HepG2 (cell line): Measurements from ENCODE around the gene CSF3R. TPM values are rescaled to one million over a fixed set of nuclear protein-coding genes. Genes with fewer than 3 reads are reported as not detected.

ENCODE experiments used
- ATM ChIP-seq: fragments of 450-650 bp; IDR thresholded peaks from 2 replicates; pipeline ENCODE4 v1.7.1; 2017; ENCODE audit warnings: mild to moderate bottlenecking, borderline replicate concordance
- KLF16 ChIP-seq, 2 experiments: sonication (generic) in 1 of 2; formaldehyde crosslinking in 1 of 2; IDR thresholded peaks; 2 replicates each; pipeline versions ENCODE4 v1.6.1 to v1.8.0; 2016 to 2023; ENCODE audit warnings: missing genetic modification reagents in 2 of 2, missing compliant biosample characterization in 1 of 2
- MTF1 ChIP-seq: sonication (generic); formaldehyde crosslinking; IDR thresholded peaks from 2 replicates; pipeline ENCODE4 v1.5.0; 2020; ENCODE audit warnings: missing genetic modification reagents
- NFYC ChIP-seq: IDR thresholded peaks from 2 replicates; pipeline ENCODE4 v1.6.1; 2016; ENCODE audit warnings: missing genetic modification reagents, missing compliant biosample characterization
- POLR2G ChIP-seq: fragments of 200-400 bp; formaldehyde crosslinking; IDR thresholded peaks from 2 replicates; pipeline ENCODE4 v1.6.1; 2018; ENCODE audit warnings: mild to moderate bottlenecking, low read depth, low read length, moderate library complexity
- TBL1XR1 ChIP-seq: fragments of 150-350 bp; IDR thresholded peaks from 2 replicates; pipeline ENCODE4 v1.6.1; 2014; ENCODE audit warnings: borderline replicate concordance, low read length; ENCODE audit not compliant: partially characterized antibody
- TBX2 ChIP-seq: sonication (generic); formaldehyde crosslinking; IDR thresholded peaks from 2 replicates; pipeline ENCODE4 v1.5.0; 2020; ENCODE audit warnings: missing genetic modification reagents, mild to moderate bottlenecking, borderline replicate concordance
- TFDP1 ChIP-seq: IDR thresholded peaks from 2 replicates; pipeline ENCODE4 v1.6.1; 2016; ENCODE audit warnings: missing compliant biosample characterization, missing genetic modification reagents, borderline replicate concordance
- WIZ ChIP-seq: sonication (generic); formaldehyde crosslinking; IDR thresholded peaks from 2 replicates; pipeline ENCODE4 v1.5.1; 2020; ENCODE audit warnings: mild to moderate bottlenecking, missing genetic modification reagents
- ZNF264 ChIP-seq: sonication (generic); formaldehyde crosslinking; IDR thresholded peaks from 2 replicates; pipeline ENCODE4 v1.4.0; 2020; ENCODE audit warnings: missing genetic modification reagents
- ZNF30 ChIP-seq: sonication (generic); formaldehyde crosslinking; IDR thresholded peaks from 2 replicates; pipeline ENCODE4 v1.5.0; 2020; ENCODE audit warnings: mild to moderate bottlenecking, missing genetic modification reagents
- ZNF441 ChIP-seq: sonication (generic); formaldehyde crosslinking; IDR thresholded peaks from 2 replicates; pipeline ENCODE4 v1.7.0; 2021; ENCODE audit warnings: missing genetic modification reagents, borderline replicate concordance
- ZNF446 ChIP-seq: sonication (generic); formaldehyde crosslinking; IDR thresholded peaks from 2 replicates; pipeline ENCODE4 v1.5.0; 2020; ENCODE audit warnings: mild to moderate bottlenecking, missing genetic modification reagents
- ZNF709 ChIP-seq: sonication (generic); formaldehyde crosslinking; IDR thresholded peaks from 2 replicates; pipeline ENCODE4 v1.5.0; 2020; ENCODE audit warnings: mild to moderate bottlenecking, missing genetic modification reagents
- ZNF766 ChIP-seq: sonication (generic); formaldehyde crosslinking; IDR thresholded peaks from 2 replicates; pipeline ENCODE4 v1.5.0; 2020; ENCODE audit warnings: missing genetic modification reagents, borderline replicate concordance
- polyA plus RNA-seq, 8 experiments: library from polyadenylated mRNA; depleted of rRNA in 3 of 8; stranded (reverse) in 7 of 8; unstranded in 1 of 8; fragments of >200 nt; fragmentation: Illumina TruSeq in 4 of 8; extraction: Trizol in 4 of 8; gene quantifications; 2 replicates each; pipeline versions ENCODE4 v1.2.1 to v1.2.3, GENCODE V29; 2011 to 2016; ENCODE audit warnings: low read depth in 4 of 8, missing spikeins in 1 of 8, mixed read lengths in 1 of 8; ENCODE audit not compliant: insufficient read depth in 1 of 8
- total RNA-seq, 5 experiments: library from RNA; depleted of rRNA; stranded (reverse); fragments of >200 nt; fragmentation: Illumina TruSeq; extraction: Trizol; gene quantifications; 2 replicates each; pipeline ENCODE4 v1.2.3, GENCODE V29; 2016; ENCODE audit warnings: low read depth in 1 of 5
- TF ChIP-seq, protein P1 (sequence below): sonication (generic); formaldehyde crosslinking; IDR thresholded peaks from 2 replicates; pipeline ENCODE4 v1.5.0; 2020; ENCODE audit warnings: mild to moderate bottlenecking, missing genetic modification reagents, borderline replicate concordance
- TF ChIP-seq, protein P2 (sequence below): sonication (generic); formaldehyde crosslinking; IDR thresholded peaks from 2 replicates; pipeline ENCODE4 v1.5.0; 2020; ENCODE audit warnings: mild to moderate bottlenecking, missing genetic modification reagents
- TF ChIP-seq, protein P3 (sequence below): sonication (generic); formaldehyde crosslinking; IDR thresholded peaks from 2 replicates; pipeline ENCODE4 v1.4.0; 2020; ENCODE audit warnings: missing genetic modification reagents
- TF ChIP-seq, protein P4 (sequence below): sonication (generic); formaldehyde crosslinking; IDR thresholded peaks from 2 replicates; pipeline ENCODE4 v1.5.0; 2020; ENCODE audit warnings: mild to moderate bottlenecking, missing genetic modification reagents

CSF3R gene
- total and polyA plus RNA-seq, 2 of the 13 experiments (the other 11 are each of a cell fraction or from before 2014, with no cell fraction given) = 11.9 to 28.8 TPM

GRCh38 chr1:36450270-36450918, 32.3 kb downstream of the CSF3R start, which contains the start of gene OSCP1 (continued):
- TF ChIP-seq, protein P1, sequence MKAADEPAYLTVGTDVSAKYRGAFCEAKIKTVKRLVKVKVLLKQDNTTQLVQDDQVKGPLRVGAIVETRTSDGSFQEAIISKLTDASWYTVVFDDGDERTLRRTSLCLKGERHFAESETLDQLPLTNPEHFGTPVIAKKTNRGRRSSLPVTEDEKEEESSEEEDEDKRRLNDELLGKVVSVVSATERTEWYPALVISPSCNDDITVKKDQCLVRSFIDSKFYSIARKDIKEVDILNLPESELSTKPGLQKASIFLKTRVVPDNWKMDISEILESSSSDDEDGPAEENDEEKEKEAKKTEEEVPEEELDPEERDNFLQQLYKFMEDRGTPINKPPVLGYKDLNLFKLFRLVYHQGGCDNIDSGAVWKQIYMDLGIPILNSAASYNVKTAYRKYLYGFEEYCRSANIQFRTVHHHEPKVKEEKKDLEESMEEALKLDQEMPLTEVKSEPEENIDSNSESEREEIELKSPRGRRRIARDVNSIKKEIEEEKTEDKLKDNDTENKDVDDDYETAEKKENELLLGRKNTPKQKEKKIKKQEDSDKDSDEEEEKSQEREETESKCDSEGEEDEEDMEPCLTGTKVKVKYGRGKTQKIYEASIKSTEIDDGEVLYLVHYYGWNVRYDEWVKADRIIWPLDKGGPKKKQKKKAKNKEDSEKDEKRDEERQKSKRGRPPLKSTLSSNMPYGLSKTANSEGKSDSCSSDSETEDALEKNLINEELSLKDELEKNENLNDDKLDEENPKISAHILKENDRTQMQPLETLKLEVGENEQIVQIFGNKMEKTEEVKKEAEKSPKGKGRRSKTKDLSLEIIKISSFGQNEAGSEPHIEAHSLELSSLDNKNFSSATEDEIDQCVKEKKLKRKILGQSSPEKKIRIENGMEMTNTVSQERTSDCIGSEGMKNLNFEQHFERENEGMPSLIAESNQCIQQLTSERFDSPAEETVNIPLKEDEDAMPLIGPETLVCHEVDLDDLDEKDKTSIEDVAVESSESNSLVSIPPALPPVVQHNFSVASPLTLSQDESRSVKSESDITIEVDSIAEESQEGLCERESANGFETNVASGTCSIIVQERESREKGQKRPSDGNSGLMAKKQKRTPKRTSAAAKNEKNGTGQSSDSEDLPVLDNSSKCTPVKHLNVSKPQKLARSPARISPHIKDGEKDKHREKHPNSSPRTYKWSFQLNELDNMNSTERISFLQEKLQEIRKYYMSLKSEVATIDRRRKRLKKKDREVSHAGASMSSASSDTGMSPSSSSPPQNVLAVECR (CRISPR knock-in tag) = peak; percentile 89
- TF ChIP-seq, protein P2, sequence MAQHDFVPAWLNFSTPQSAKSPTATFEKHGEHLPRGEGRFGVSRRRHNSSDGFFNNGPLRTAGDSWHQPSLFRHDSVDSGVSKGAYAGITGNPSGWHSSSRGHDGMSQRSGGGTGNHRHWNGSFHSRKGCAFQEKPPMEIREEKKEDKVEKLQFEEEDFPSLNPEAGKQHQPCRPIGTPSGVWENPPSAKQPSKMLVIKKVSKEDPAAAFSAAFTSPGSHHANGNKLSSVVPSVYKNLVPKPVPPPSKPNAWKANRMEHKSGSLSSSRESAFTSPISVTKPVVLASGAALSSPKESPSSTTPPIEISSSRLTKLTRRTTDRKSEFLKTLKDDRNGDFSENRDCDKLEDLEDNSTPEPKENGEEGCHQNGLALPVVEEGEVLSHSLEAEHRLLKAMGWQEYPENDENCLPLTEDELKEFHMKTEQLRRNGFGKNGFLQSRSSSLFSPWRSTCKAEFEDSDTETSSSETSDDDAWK (CRISPR knock-in tag) = no peak
- TF ChIP-seq ZNF30 (CRISPR knock-in tag) (no peak), ATM (no peak), NFYC (CRISPR knock-in tag) (peak; percentile 97), POLR2G (peak; percentile 79), TBX2 (CRISPR knock-in tag) (peak; percentile 40; the same call in 1 of the 2 replicates), TBL1XR1 (no peak), ZNF446 (CRISPR knock-in tag) (no peak), ZNF709 (CRISPR knock-in tag) (peak; percentile 91), WIZ (CRISPR knock-in tag) (0 out of 2 replicates have a peak, but pooled peaks have one; percentile 52), MTF1 (CRISPR knock-in tag) (no peak), KLF16 (CRISPR knock-in tag; IDR thresholded peaks at IDR 0.05) (0 out of 4 replicates have a peak, but pooled peaks of 1 of the 2 experiments have one; percentile 43), ZNF264 (CRISPR knock-in tag) (0 out of 2 replicates have a peak, but pooled peaks have one; percentile 58), ZNF441 (peak; percentile 85; the same call in 1 of the 2 replicates), ZNF766 (peak; percentile 81; the same call in 1 of the 2 replicates), TFDP1 (CRISPR knock-in tag) (peak; percentile 87; the same call in 1 of the 2 replicates)
- TF ChIP-seq, protein P3, sequence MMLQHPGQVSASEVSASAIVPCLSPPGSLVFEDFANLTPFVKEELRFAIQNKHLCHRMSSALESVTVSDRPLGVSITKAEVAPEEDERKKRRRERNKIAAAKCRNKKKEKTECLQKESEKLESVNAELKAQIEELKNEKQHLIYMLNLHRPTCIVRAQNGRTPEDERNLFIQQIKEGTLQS (CRISPR knock-in tag) = 0 out of 2 replicates have a peak, but pooled peaks have one; percentile 9
- TF ChIP-seq, protein P4, sequence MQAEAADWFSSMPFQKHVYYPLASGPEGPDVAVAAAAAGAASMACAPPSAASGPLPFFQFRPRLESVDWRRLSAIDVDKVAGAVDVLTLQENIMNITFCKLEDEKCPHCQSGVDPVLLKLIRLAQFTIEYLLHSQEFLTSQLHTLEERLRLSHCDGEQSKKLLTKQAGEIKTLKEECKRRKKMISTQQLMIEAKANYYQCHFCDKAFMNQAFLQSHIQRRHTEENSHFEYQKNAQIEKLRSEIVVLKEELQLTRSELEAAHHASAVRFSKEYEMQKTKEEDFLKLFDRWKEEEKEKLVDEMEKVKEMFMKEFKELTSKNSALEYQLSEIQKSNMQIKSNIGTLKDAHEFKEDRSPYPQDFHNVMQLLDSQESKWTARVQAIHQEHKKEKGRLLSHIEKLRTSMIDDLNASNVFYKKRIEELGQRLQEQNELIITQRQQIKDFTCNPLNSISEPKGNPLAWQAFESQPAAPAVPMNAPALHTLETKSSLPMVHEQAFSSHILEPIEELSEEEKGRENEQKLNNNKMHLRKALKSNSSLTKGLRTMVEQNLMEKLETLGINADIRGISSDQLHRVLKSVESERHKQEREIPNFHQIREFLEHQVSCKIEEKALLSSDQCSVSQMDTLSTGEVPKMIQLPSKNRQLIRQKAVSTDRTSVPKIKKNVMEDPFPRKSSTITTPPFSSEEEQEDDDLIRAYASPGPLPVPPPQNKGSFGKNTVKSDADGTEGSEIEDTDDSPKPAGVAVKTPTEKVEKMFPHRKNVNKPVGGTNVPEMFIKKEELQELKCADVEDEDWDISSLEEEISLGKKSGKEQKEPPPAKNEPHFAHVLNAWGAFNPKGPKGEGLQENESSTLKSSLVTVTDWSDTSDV (CRISPR knock-in tag) = peak; percentile 63; the same call in 1 of the 2 replicates
